NCI-H748 (cell line): ENCODE data around the gene TNS3.

Experiments
- DNase-seq: peaks from one replicate; lab custom pipeline; 2025; ENCODE audit not compliant: unreplicated experiment; lab: John Stamatoyannopoulos, UW

The TNS3 gene

DNA sequence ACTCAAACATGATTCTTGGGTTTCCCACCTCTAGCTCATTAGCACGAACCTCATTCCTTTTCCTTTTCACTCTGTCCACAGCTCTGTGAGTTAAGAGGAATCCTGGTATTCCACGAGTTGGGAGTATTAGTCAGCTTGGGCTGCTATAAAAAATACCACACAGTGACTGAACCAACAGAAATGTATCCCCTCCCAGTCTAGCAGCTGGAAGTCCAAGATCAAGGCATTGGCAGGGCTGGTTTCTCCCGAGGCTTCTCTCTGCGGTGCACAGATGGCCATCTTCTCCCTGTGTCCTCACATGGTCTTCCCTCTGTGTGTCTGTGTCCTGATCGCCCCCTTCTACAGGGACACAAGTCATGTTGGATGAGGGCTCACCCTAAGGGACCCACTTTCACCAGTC lies 261.6 kb downstream of the TNS3 start:
- DNase-seq = no peak

- no peak for DNase-seq
Measured at GRCh38 chr7:47318395-47319182, 263.3 kb downstream of the TNS3 start.

GRCh38 chr7:47317487-47317886 lies 264.4 kb downstream of the TNS3 start:
- no peak for DNase-seq

DNA sequence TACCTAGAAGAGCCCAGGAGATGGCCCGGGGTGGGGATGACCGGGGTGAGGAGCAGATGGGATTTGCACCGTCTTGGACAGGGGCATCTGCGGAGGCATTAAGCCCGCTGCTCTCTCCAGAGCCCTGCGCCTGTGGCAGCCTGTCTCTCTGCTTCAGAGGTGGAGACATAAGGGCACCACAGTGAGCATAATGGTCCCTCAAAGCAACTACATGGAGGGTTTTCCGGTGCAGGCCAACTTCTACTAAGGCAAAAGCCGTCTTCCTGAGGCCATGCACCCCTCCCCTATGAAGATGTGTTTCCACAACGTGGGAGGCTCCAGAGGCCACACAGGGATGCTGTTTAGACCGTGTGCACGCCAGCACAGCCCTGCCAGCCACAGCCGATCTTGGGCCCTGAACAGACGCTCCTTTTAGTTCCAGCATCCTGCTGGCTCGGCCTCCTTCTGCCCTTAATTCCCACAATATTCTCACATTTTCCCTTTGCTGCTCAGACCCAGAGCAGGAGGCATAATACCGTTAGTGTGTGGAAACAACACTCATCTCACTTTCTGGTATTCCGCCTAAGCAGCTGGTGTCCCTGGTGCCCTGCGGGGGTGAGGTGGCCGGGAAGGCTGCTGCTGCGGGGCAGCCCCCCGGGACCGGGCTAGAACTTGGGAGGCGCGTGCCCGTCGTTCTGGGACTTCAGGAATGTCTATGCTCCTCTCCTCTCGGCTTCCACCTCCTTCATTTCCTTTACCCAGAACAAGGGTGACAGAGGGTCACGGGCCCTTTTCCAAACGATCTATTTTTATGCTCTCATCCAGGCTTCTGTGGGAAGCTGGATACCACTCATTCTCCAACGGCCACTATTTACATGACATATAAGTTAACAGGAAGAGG lies 266.9 kb downstream of the TNS3 start:
- no peak for DNase-seq

DNA sequence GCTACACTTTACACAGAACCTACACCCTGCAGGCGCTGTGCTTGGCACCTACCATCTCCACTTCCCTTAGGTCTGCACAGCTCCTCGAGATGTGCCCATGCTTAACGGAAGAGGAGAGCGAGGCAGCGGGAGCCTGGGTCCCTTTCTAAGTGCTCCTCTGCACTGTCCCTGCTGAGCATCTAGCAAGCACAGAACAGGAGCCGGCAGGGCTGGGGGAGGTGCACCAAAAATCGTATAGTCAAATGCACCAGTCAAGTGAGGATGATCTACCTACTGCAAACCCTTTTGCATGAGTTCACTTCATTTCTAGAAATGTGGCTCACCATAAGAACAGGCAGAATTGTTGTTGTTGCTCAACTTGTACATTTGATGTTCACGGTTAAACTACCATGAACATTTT lies 267.7 kb downstream of the TNS3 start:
- DNase-seq = no peak

DNA sequence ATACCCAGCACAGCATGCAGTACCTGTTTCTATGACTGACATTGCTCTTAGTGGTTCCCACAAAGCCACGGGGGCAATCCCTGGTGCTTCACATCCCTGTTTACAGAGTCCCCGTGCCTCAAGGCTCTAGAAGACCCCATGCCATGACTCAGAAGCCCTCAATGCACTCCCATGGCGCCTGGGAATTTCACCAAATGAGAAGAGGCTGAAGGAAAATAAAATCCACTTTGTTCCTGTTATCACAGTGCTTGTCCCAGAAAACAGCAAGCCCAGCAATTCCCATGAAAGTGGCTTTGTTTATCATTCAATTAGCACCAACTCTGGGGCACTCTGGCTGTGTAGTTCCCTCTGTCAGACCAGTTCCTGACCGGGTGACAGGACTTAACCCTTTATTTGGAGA lies 268.3 kb downstream of the TNS3 start:
- peak; percentile 15 for DNase-seq

GRCh38 chr7:47311891-47312290 lies 270.0 kb downstream of the TNS3 start:
- DNase-seq = no peak

DNA sequence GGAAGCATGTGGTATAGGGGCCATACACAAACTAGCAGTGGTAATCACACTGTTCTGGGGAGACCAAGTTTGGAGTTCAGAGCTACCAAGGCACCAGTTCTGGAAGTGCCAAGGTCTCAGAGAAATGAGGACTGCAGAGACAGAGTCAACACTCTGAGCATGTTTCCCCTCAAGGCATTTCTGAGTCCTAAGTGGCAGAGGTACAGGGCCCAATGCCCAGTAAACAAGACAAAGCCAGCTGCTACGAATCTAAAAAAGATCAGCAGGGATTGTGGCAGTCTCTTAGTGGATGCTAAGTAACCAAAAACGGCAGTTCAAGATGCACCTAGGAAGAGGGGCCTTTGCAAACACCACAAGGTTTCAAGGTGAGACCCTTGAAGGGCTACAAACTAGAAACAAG lies 271.9 kb downstream of the TNS3 start:
- no peak for DNase-seq

- no peak for DNase-seq
Measured at GRCh38 chr7:47308808-47309207, 273.1 kb downstream of the TNS3 start.

GRCh38 chr7:47307311-47307710 lies 274.6 kb downstream of the TNS3 start:
- DNase-seq = no peak

- DNase-seq = no peak
Measured at GRCh38 chr7:47304727-47305719, 276.9 kb downstream of the TNS3 start.

DNA sequence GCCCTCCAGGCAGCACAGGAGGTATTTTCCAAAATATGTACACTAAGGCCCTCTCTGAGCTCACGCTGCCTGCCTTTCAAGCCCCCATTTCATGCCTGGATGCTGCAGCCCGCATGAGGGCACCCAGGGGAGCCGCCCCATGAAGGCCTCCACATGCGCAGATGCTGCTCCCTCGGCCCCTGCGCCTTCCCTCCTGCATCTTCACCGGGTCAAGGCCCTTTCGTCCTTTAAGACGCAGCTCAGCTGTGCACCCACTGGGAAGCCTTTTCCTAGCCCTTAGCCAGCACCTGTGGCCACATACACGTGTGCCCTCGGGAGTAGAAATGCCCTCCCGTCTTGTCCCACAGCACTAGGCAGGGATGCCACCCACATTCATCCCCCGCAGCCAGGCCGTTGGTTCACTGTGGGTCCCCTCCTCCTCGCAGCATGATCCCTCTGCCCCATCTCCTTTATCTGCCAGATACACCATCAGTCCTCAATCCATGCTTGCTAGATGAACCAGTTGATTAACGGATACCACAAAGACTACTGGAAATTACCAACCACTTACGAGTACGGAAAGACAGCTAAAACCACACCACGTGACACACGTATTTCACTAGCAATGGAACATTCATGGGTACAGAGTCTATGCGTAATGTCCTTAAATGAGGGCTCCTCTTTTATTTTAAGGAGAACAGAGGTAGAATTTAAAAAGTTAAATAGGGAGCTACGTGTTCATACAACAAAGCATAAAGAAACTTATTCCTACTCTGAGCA lies 278.0 kb downstream of the TNS3 start:
- no peak for DNase-seq

GRCh38 chr7:47303014-47303694 lies 278.8 kb downstream of the TNS3 start:
- DNase-seq = no peak

DNA sequence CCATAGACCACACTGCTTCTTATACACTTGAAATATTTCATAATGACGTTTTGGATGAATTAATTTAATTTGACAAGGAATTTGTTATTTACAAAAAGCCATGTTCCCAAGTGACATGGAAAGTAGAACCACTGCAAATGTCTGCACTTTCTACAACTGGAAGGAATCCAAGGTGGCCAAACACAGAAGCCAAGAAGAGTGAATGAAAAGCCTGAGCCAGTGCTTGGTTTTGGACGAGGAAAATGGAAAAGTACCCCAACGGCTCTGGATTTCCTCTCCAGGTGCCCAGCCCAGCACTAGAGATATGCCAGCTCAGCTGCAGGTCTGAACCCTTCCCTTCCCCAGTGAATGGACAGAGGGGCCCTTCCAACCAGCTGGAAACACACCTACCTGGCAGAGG lies 279.4 kb downstream of the TNS3 start:
- no peak for DNase-seq

DNA sequence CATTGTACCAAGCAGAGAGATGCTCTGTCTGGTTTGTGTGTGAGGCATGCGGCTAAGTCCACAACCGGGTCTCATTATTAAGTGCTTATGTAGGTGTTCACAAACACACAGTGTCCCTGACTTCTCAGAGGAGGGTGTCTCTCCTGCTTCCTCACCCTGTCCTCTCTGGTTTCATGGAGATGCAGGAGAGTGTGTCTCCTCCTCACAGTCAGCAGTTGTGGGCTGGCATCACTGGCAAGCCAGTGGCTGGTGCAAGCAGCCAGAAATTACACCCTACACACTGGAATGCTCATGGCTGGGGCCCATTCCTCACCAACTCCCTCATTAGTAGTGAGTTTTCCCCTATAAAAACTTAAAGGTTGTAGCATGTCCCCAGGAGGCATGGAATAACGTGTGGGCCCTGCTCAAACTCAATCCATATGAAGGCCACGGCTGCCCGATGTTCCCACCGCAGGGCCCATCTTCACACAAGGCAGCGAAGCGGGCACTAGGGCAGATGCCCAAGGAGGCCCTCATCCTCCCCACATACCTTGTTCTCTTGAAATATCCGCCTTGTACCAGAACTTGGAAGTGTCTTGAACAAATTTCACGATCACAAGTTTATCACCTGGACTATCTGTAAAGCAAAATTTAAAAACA lies 280.1 kb downstream of the TNS3 start:
- no peak for DNase-seq

DNA sequence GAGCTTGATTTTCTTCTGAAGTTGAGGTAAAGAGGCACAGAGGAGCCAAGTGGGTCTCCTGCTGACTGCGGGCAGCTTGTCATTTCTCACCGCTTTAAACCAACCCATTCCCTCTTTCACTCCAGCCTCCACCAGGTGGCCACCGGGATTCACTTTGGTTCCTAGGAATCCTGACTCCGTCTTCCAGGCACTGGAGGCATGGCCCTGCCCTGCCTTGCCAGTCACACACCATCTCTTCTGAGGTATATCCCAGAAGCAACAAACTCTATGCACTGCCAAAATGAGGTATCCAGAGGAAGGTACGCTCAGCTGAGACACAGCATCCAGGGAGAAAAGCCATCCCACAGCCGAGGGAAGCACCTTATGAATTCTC lies 280.8 kb downstream of the TNS3 start:
- no peak for DNase-seq

- no peak for DNase-seq
Measured at GRCh38 chr7:47300472-47301104, 281.3 kb downstream of the TNS3 start.

DNA sequence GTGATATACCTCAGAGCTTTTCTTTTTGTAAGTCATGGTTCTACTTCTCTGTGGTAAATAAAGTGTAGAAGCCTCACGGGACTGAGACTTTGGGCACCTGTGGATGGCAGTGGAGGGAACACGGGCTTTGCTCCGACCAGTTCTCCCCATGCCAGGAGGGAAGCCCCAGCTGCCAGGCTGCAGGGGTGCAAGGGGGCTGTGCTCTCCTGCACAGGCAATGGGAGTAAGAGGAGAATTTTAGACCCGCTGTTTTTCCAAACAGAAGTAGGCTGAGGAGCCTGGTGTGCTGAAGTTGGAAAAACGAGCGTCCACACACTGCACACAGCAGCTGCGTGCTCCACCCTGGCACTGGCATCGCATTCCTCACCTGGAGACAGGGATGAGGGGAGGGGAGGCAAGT lies 282.4 kb downstream of the TNS3 start:
- DNase-seq = no peak

DNA sequence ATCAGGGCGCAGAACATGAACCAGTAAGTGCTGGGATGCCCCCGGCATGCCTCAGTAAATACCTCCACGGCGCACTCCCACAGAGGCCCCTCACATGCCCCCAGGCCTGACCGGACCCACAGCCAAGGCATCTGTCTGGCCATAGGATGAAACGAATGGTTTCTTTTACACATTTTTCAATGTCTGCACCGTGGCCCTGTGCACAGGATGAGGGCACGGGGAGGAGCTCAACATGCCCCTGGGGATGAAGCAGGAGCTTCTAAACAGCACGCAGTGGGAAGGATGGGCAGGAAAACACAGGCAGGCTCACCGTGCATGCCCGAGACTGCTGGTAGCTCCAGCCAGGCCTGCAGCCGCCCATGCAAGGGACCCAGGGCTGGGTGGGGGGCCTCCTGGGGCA lies 283.3 kb downstream of the TNS3 start:
- DNase-seq = no peak
